HepG2 (cell line): Measurements from ENCODE around the gene ARAP1. TPM values are rescaled to one million over a fixed set of nuclear protein-coding genes. Genes with fewer than 3 reads are reported as not detected.

Experiments used
- ATAC-seq: fragments of 200-7000 bp; cut with Tn5 transposase; 3 replicates; pipeline ENCODE4 v1.9.1; 2020; ENCODE audit warnings: mild to moderate bottlenecking, moderate library complexity
- BruUV-seq: library from RNA; stranded (reverse); fragments of 400-500 nt; replicated peaks from 2 replicates; lab custom pipeline; 2021; lab: Mats Ljungman, UMichigan
- CTCF ChIA-PET: fragments of 300-600 bp; formaldehyde crosslinking; extraction: SDS; loops from one replicate; lab custom pipeline; 2021; ENCODE audit warnings: low total read pairs, inconsistent platforms, low intra/inter-chr PET ratio; lab: Yijun Ruan, JAX
- POLR2A ChIA-PET: fragments of 350-600 bp; sonication (Branson Sonifier 250); formaldehyde crosslinking; loops from one replicate; lab custom pipeline; 2020; ENCODE audit warnings: antibody characterized with exemption, inconsistent platforms; lab: Yijun Ruan, JAX
- DNase-seq: peaks from one replicate; pipeline ENCODE4 v3.0.0-alpha.2; 2015; ENCODE audit warnings: low spot score
- FAIRE-seq: peaks from 3 replicates; lab custom pipeline; 2011; peaks lifted over from hg19 to GRCh38; lab: Jason Lieb, UNC
- H2AFZ ChIP-seq: one replicate; pipeline ENCODE4 v1.6.1; 2011; ENCODE audit warnings: low read length, inconsistent platforms
- H3K27ac ChIP-seq: fragments of 300-600 bp; 3 replicates; pipeline ENCODE4 v1.8.0; 2011; ENCODE audit warnings: mixed run types, mild to moderate bottlenecking, mixed read lengths, low read length, inconsistent platforms; ENCODE audit not compliant: insufficient read depth; ENCODE audit errors: extremely low read length
- H3K27me3 ChIP-seq, 2 experiments: fragments of 200-600 bp in 1 of 2; 2 replicates in 1 of 2; 3 replicates in 1 of 2; pipeline versions ENCODE4 v1.6.0 to v1.8.0; 2011; ENCODE audit warnings: low read length in 2 of 2, mild to moderate bottlenecking in 2 of 2, moderate library complexity in 2 of 2, inconsistent platforms in 1 of 2; ENCODE audit not compliant: insufficient read depth in 2 of 2, control insufficient read depth in 1 of 2
- H3K36me3 ChIP-seq, 2 experiments: fragments of 200-600 bp in 1 of 2; replicated peaks in 1 of 2; 2 replicates in 1 of 2; 3 replicates in 1 of 2; pipeline versions ENCODE4 v1.5.1 to v1.8.0; 2011; ENCODE audit warnings: low read length in 2 of 2, inconsistent platforms in 1 of 2; ENCODE audit not compliant: insufficient read depth in 2 of 2, control insufficient read depth in 1 of 2
- H3K4me1 ChIP-seq: 2 replicates; pipeline ENCODE4 v1.5.1; 2012; ENCODE audit warnings: low read length, inconsistent platforms; ENCODE audit not compliant: insufficient read depth
- H3K4me2 ChIP-seq: 2 replicates; pipeline ENCODE4 v1.6.0; 2011; ENCODE audit warnings: low read depth, low read length, inconsistent platforms
- H3K4me3 ChIP-seq, 3 experiments: fragments of 200-600 bp in 1 of 3; sonication (generic), shearing (Covaris generic) in 1 of 3; replicated peaks in 1 of 3; 2 replicates each; pipeline ENCODE4 v1.5.1; 2011 to 2016; ENCODE audit warnings: low read length in 3 of 3, inconsistent platforms in 2 of 3, low read depth in 2 of 3, mild to moderate bottlenecking in 2 of 3, control low read depth in 1 of 3, mixed read lengths in 1 of 3; ENCODE audit not compliant: insufficient read depth in 1 of 3
- H3K79me2 ChIP-seq: one replicate; pipeline ENCODE4 v1.6.1; 2011; ENCODE audit warnings: low read length, inconsistent platforms; ENCODE audit not compliant: insufficient read depth
- H3K9ac ChIP-seq: 2 replicates; pipeline ENCODE4 v1.6.0; 2011; ENCODE audit warnings: mild to moderate bottlenecking, low read depth, low read length, inconsistent platforms; ENCODE audit not compliant: insufficient read depth
- H3K9me3 ChIP-seq: 2 replicates; pipeline ENCODE4 v1.5.1; 2012; ENCODE audit warnings: mild to moderate bottlenecking, low read length
- H4K20me1 ChIP-seq: 2 replicates; pipeline ENCODE4 v1.6.0; 2011; ENCODE audit warnings: inconsistent platforms, mild to moderate bottlenecking, low read length, moderate library complexity; ENCODE audit not compliant: insufficient read depth
- ARID4A ChIP-seq: sonication (generic); formaldehyde crosslinking; IDR thresholded peaks from 2 replicates; pipeline ENCODE4 v1.5.0; 2020; ENCODE audit warnings: mild to moderate bottlenecking, missing genetic modification reagents, borderline replicate concordance
- CBFB ChIP-seq: sonication (generic); formaldehyde crosslinking; IDR thresholded peaks from 2 replicates; pipeline ENCODE4 v1.4.0; 2020; ENCODE audit warnings: missing genetic modification reagents
- ELF4 ChIP-seq: sonication (generic); formaldehyde crosslinking; IDR thresholded peaks from 2 replicates; pipeline ENCODE4 v1.5.0; 2020; ENCODE audit warnings: missing genetic modification reagents, mild to moderate bottlenecking, moderate library complexity, borderline replicate concordance
- FIP1L1 ChIP-seq: fragments of 200-400 bp; formaldehyde crosslinking; IDR thresholded peaks from 2 replicates; pipeline ENCODE4 v1.6.1; 2018; ENCODE audit warnings: low read depth, mild to moderate bottlenecking, low read length, moderate library complexity, borderline replicate concordance; ENCODE audit not compliant: insufficient read depth
- FOXO1 ChIP-seq: sonication (generic); formaldehyde crosslinking; IDR thresholded peaks from 2 replicates; pipeline ENCODE4 v1.4.0; 2020; ENCODE audit warnings: missing genetic modification reagents
- MAFF ChIP-seq: IDR thresholded peaks from 2 replicates; pipeline ENCODE4 v1.6.1; 2011; ENCODE audit warnings: low read depth, low read length, improper control_type of control experiment
- MAZ ChIP-seq, 2 experiments: sonication (generic) in 1 of 2; formaldehyde crosslinking in 1 of 2; IDR thresholded peaks; 2 replicates each; pipeline versions ENCODE4 v1.5.0 to v1.6.1; 2012 to 2020; ENCODE audit warnings: low read depth in 2 of 2, mild to moderate bottlenecking in 2 of 2, borderline replicate concordance in 1 of 2, improper control_type of control experiment in 1 of 2, low read length in 1 of 2, missing genetic modification reagents in 1 of 2, moderate library complexity in 1 of 2
- NAIF1 ChIP-seq: sonication (generic); formaldehyde crosslinking; IDR thresholded peaks from 2 replicates; pipeline ENCODE4 v1.5.0; 2020; ENCODE audit warnings: mild to moderate bottlenecking, missing genetic modification reagents, borderline replicate concordance
- PRPF4 ChIP-seq: fragments of 200-400 bp; formaldehyde crosslinking; IDR thresholded peaks from 2 replicates; pipeline ENCODE4 v1.6.1; 2016; ENCODE audit warnings: low read length, low read depth; ENCODE audit not compliant: poor library complexity, severe bottlenecking
- RFX3 ChIP-seq: IDR thresholded peaks from 2 replicates; pipeline ENCODE4 v1.6.1; 2016; ENCODE audit warnings: missing biosample characterization, missing genetic modification reagents
- SP1 ChIP-seq, 2 experiments: fragments of 450-650 bp in 1 of 2; sonication (generic) in 1 of 2; formaldehyde crosslinking in 1 of 2; IDR thresholded peaks; 2 replicates each; pipeline versions ENCODE4 v1.4.0 to v1.6.1; 2016 to 2020; ENCODE audit warnings: missing genetic modification reagents in 1 of 2
- SP2 ChIP-seq: sonication (generic); formaldehyde crosslinking; IDR thresholded peaks from 2 replicates; pipeline ENCODE4 v1.5.1; 2020; ENCODE audit warnings: mild to moderate bottlenecking, missing genetic modification reagents
- WGBS: methylation state at CpG from one replicate; pipeline ENCODE4 v1.1.6; 2017; ENCODE audit warnings: low lambda C conversion rate; 5-methylcytosine and 5-hydroxymethylcytosine counted together
- in situ Hi-C: cut with HindIII; loops from 2 replicates; pipeline ENCODE4 v1.10.0; 2017; ENCODE audit warnings: low pct_unique_long_range_greater_than_20kb; ENCODE audit not compliant: extremely low pct_ligation_motif_present
- intact Hi-C: fragments of 100-400 bp; cut with micrococcal nuclease; formaldehyde crosslinking; loops from one replicate; pipeline ENCODE4 v1.10.0; 2022; ENCODE audit not compliant: unreplicated experiment
- polyA plus RNA-seq, 8 experiments: library from polyadenylated mRNA; depleted of rRNA in 3 of 8; stranded (reverse) in 7 of 8; unstranded in 1 of 8; fragments of >200 nt; fragmentation: Illumina TruSeq in 4 of 8; extraction: Trizol in 4 of 8; gene quantifications; 2 replicates each; pipeline versions ENCODE4 v1.2.1 to v1.2.3, GENCODE V29; 2011 to 2016; ENCODE audit warnings: low read depth in 4 of 8, missing spikeins in 1 of 8, mixed read lengths in 1 of 8; ENCODE audit not compliant: insufficient read depth in 1 of 8
- total RNA-seq, 5 experiments: library from RNA; depleted of rRNA; stranded (reverse); fragments of >200 nt; fragmentation: Illumina TruSeq; extraction: Trizol; gene quantifications; 2 replicates each; pipeline ENCODE4 v1.2.3, GENCODE V29; 2016; ENCODE audit warnings: low read depth in 1 of 5

Gene ARAP1
- total and polyA plus RNA-seq, 2 of the 13 experiments (the other 11 are each of a cell fraction or from before 2014, with no cell fraction given): 43.2 to 55.5 TPM

- TF ChIP-seq ELF4 (no peak), NAIF1 (no peak), FIP1L1 (no peak), PRPF4 (no peak), SP2 (CRISPR knock-in tag) (no peak)
Observed at GRCh38 chr11:72767203-72768062, 15.2 kb upstream of the ARAP1 start (continued).

GRCh38 chr11:72766152-72766902 lies 14.1 kb upstream of the ARAP1 start:
- ChIA-PET CTCF (interaction anchor here (1.0 kb wide), 1 partner anchor 27 kb away, joined by 7 read pairs; the partner anchor contains the start of gene STARD10), POLR2A (interaction anchor here (1.1 to 4.4 kb wide), 7 partner anchors 11 to 28 kb away, joined by 3 to 52 read pairs (median 16); partner anchors contain the start of gene STARD10)
- Histone ChIP-seq H3K27ac (peak overlapping the region; percentile 88), H3K4me2 (peak overlapping the region; percentile 92), H3K79me2 (peaks cover 56% of the 10 kb centered on the region), H3K9ac (peak overlapping the region; percentile 64), H3K9me3 (no peaks in the 10 kb centered on the region), H4K20me1 (peaks cover 3% of the 10 kb centered on the region; the same call in 1 of the 2 replicates), H3K4me3 (peak overlapping the region; percentile 29 to 63 (median 31); a peak in 5 of 6 replicates), H3K4me1 (peaks cover 56% of the 10 kb centered on the region), H3K36me3 (peaks cover 12 to 29% of the 10 kb centered on the region in 2 experiments; a peak in 4 of 5 replicates), H3K27me3 (no peaks in the 10 kb centered on the region), H2AFZ (no peak overlapping the region)
- ATAC-seq: peak; percentile 95
- FAIRE-seq: peak; percentile 97
- intact Hi-C loops (loop anchor here (1.0 to 2.0 kb wide), 4 partner anchors 14 to 41 kb away; partner anchors contain the start of gene ARAP1), in situ Hi-C loops (no loop called here)
- no TSS peak for BruUV-seq
- peak; percentile 85 for DNase-seq
- 3% methylated on average over 9 of the region's 12 CpGs for WGBS
- peak; percentile 85 for TF ChIP-seq MAZ (IDR thresholded peaks at IDR 0.05; ENCODE audit: borderline replicate concordance, low read depth, low read length)
- TF ChIP-seq MAZ (CRISPR knock-in tag; IDR thresholded peaks at IDR 0.05; ENCODE audit: low read depth): peak; percentile 88
- no peak for TF ChIP-seq SP1 (IDR thresholded peaks at IDR 0.05)
- peak; percentile 54; the same call in 1 of the 2 replicates for TF ChIP-seq SP1 (CRISPR knock-in tag; IDR thresholded peaks at IDR 0.05)
- peak; percentile 76; the same call in 1 of the 2 replicates for TF ChIP-seq ARID4A (CRISPR knock-in tag)
- TF ChIP-seq MAFF: no peak
- TF ChIP-seq SP2 (CRISPR knock-in tag): no peak
- peak; percentile 83 for TF ChIP-seq FOXO1 (CRISPR knock-in tag)
- TF ChIP-seq CBFB: no peak; the same call in 1 of the 2 replicates
- TF ChIP-seq RFX3 (CRISPR knock-in tag): no peak
